ENCODE measurements around the gene VCL.

Gene VCL

GRCh38 chr10:73967022-73967429, 30.9 kb upstream of the VCL start:
- no peak for DNase-seq (ENCODE audit: low read depth)
- no peak overlapping the region for H3K4me3 ChIP-seq (ENCODE audit: low read depth, low read length)

GRCh38 chr10:73967544-73967943, 30.4 kb upstream of the VCL start:
- no peak overlapping the region for H3K4me3 ChIP-seq (ENCODE audit: low read depth, low read length)
- no peak for DNase-seq (ENCODE audit: low read depth)
- TF ChIP-seq CTCF (IDR thresholded peaks at IDR 0.05; ENCODE audit: control insufficient read depth, extremely low read depth, insufficient read depth): no peak

More at GRCh38 chr10:73967022-73967429, 30.9 kb upstream of the VCL start:
- no peak for TF ChIP-seq CTCF (IDR thresholded peaks at IDR 0.05; ENCODE audit: control insufficient read depth, extremely low read depth, insufficient read depth)

GRCh38 chr10:73968098-73968521, 29.8 kb upstream of the VCL start:
- TF ChIP-seq CTCF (IDR thresholded peaks at IDR 0.05; ENCODE audit: control insufficient read depth, extremely low read depth, insufficient read depth): no peak
- DNase-seq (ENCODE audit: low read depth): no peak
- no peak overlapping the region for H3K4me3 ChIP-seq (ENCODE audit: low read depth, low read length)

GRCh38 chr10:73969224-73969841, 28.6 kb upstream of the VCL start:
- H3K4me3 ChIP-seq (ENCODE audit: low read depth, low read length): no peak overlapping the region
- no peak for TF ChIP-seq CTCF (IDR thresholded peaks at IDR 0.05; ENCODE audit: control insufficient read depth, extremely low read depth, insufficient read depth)
- no peak for DNase-seq (ENCODE audit: low read depth)

GRCh38 chr10:73970845-73971244, 27.1 kb upstream of the VCL start:
- no peak overlapping the region for H3K4me3 ChIP-seq (ENCODE audit: low read depth, low read length)
- no peak for DNase-seq (ENCODE audit: low read depth)
- TF ChIP-seq CTCF (IDR thresholded peaks at IDR 0.05; ENCODE audit: control insufficient read depth, extremely low read depth, insufficient read depth): no peak

GRCh38 chr10:73971636-73972354, 26.1 kb upstream of the VCL start:
- no peak for TF ChIP-seq CTCF (IDR thresholded peaks at IDR 0.05; ENCODE audit: control insufficient read depth, extremely low read depth, insufficient read depth)
- DNase-seq (ENCODE audit: low read depth): no peak
- no peak overlapping the region for H3K4me3 ChIP-seq (ENCODE audit: low read depth, low read length)
